OCI-LY3 (cell line): Measurements from ENCODE around the gene LAMB4.

Experiments used
- H2AFZ ChIP-seq: fragments of 200-600, 300-600 bp; shearing (Covaris generic); 2 replicates; pipeline ENCODE4 v1.6.0; 2014; ENCODE audit warnings: antibody characterized with exemption, low read depth, low read length
- H3K27ac ChIP-seq: fragments of 200-600, 300-600 bp; sonication (generic); 2 replicates; pipeline ENCODE4 v1.5.1; 2014; ENCODE audit warnings: mild to moderate bottlenecking, low read length, moderate library complexity, mixed read lengths
- H3K27me3 ChIP-seq: fragments of 200-600, 300-600 bp; sonication (generic); 2 replicates; pipeline ENCODE4 v1.6.1; 2014; ENCODE audit warnings: low read depth, low read length, mixed read lengths
- H3K36me3 ChIP-seq: fragments of 200-600, 300-600 bp; sonication (generic); replicated peaks from 2 replicates; pipeline ENCODE3; 2014; ENCODE audit warnings: low read depth, low read length, mixed read lengths
- H3K4me1 ChIP-seq: fragments of 300-600, 200-600 bp; sonication (generic); 2 replicates; pipeline ENCODE4 v1.6.1; 2014; ENCODE audit warnings: low read length, mixed read lengths
- H3K4me2 ChIP-seq: fragments of 200-600, 300-600 bp; sonication (generic); 2 replicates; pipeline ENCODE4 v1.6.1; 2014; ENCODE audit warnings: low read length, mixed read lengths
- H3K4me3 ChIP-seq: fragments of 300-600, 200-600 bp; sonication (generic); 2 replicates; pipeline ENCODE4 v1.5.1; 2014; ENCODE audit warnings: antibody characterized with exemption, mild to moderate bottlenecking, low read length, moderate library complexity
- H3K79me2 ChIP-seq: fragments of 300-600, 200-600 bp; shearing (Covaris generic); 2 replicates; pipeline ENCODE4 v1.6.1; 2014; ENCODE audit warnings: mild to moderate bottlenecking, low read length, mixed read lengths
- H3K9ac ChIP-seq: fragments of 300-600, 200-600 bp; shearing (Covaris generic); 2 replicates; pipeline ENCODE4 v1.6.0; 2014; ENCODE audit warnings: mild to moderate bottlenecking, low read length, moderate library complexity
- H3K9me3 ChIP-seq: fragments of 200-600, 300-600 bp; shearing (Covaris generic); 2 replicates; pipeline ENCODE4 v1.6.1; 2014; ENCODE audit warnings: low read length, mixed read lengths; ENCODE audit not compliant: insufficient read depth
- H4K20me1 ChIP-seq: fragments of 200-600, 300-600 bp; sonication (generic); 2 replicates; pipeline ENCODE4 v1.6.1; 2016; ENCODE audit warnings: low read length, mixed read lengths; ENCODE audit not compliant: insufficient read depth
- EZH2phosphoT487 ChIP-seq: fragments of 200-600 bp; shearing (Covaris generic); IDR thresholded peaks from 2 replicates; pipeline ENCODE4 v1.6.1; 2018; ENCODE audit warnings: antibody characterized with exemption, mixed run types, low read depth
- TF ChIP-seq, protein P1 (sequence below): fragments of 200-600, 300-600 bp; sonication (generic); IDR thresholded peaks from 2 replicates; pipeline ENCODE4 v1.5.1; 2014; ENCODE audit warnings: antibody characterized with exemption, low read length, low read depth

Gene LAMB4

DNA sequence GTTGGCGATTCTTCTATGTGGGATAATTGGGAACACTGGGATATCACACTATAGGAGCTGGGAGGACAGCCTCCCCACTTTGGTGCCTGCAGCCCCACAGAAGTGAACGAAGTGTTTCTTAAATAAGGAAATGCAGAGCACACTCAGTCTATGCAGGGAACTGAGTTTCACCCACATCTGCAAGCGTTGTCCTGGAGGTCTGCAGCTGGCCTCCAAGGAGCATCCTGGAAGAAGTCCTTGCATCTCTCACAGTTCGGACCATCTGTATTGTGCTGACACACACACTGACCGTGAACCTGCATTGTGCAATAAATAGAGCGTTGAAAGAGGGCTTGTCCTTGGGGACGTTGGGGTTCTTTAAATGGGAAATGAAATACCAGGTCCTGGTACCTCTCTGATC lies 25.8 kb downstream of the LAMB4 start:
- Histone ChIP-seq H3K27me3 (no peaks in the 10 kb centered on the region), H4K20me1 (no peaks in the 10 kb centered on the region), H3K79me2 (no peaks in the 10 kb centered on the region), H3K36me3 (no peaks in the 10 kb centered on the region), H3K9ac (no peak overlapping the region), H3K4me2 (no peak overlapping the region), H3K4me3 (no peak overlapping the region), H3K27ac (no peak overlapping the region), H3K4me1 (no peaks in the 10 kb centered on the region), H3K9me3 (no peaks in the 10 kb centered on the region), H2AFZ (no peak overlapping the region)
- TF ChIP-seq, protein P1, sequence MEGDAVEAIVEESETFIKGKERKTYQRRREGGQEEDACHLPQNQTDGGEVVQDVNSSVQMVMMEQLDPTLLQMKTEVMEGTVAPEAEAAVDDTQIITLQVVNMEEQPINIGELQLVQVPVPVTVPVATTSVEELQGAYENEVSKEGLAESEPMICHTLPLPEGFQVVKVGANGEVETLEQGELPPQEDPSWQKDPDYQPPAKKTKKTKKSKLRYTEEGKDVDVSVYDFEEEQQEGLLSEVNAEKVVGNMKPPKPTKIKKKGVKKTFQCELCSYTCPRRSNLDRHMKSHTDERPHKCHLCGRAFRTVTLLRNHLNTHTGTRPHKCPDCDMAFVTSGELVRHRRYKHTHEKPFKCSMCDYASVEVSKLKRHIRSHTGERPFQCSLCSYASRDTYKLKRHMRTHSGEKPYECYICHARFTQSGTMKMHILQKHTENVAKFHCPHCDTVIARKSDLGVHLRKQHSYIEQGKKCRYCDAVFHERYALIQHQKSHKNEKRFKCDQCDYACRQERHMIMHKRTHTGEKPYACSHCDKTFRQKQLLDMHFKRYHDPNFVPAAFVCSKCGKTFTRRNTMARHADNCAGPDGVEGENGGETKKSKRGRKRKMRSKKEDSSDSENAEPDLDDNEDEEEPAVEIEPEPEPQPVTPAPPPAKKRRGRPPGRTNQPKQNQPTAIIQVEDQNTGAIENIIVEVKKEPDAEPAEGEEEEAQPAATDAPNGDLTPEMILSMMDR: no peak
- no peak for TF ChIP-seq EZH2phosphoT487

DNA sequence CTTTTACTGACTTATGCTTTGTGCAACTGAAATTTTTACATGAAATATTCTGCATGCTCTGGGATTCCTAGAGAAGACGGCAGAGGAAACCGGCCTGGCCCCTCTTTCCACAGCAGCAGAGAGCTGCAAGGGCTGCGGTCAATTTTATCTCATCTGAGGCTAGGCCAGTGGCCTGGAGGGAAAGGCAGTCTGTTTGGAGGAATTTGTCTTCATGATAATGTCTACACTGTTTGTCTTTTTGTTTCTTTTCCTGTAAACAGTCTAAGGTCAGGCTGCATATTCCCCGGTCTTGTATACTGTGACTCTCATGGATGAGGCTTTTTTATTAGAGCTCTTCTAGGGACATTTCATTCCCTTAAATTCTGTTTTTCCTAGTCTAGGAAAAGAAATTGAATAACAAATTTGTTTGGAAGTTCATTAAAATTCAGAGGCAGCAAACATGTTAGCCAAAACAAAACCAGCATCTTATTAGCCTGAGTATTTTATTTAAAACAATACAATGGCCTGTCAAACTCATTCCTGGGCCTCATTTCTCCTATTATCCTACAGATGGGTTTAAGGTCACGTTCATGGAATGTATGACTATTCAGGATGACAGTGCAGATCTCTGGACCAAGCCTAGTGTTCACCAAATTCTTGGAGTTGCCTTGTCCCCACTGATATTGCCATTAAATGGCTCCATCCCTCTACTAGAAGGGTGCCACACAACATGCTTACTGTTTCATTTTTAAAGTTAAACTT lies 26.4 kb downstream of the LAMB4 start:
- Histone ChIP-seq H3K36me3 (no peaks in the 10 kb centered on the region), H3K9ac (no peak overlapping the region), H3K4me3 (no peak overlapping the region), H3K27me3 (no peaks in the 10 kb centered on the region), H3K9me3 (no peaks in the 10 kb centered on the region), H3K4me1 (no peaks in the 10 kb centered on the region), H3K4me2 (no peak overlapping the region), H4K20me1 (no peaks in the 10 kb centered on the region), H3K27ac (no peak overlapping the region), H2AFZ (no peak overlapping the region), H3K79me2 (no peaks in the 10 kb centered on the region)
- TF ChIP-seq, protein P1: no peak
- no peak for TF ChIP-seq EZH2phosphoT487

DNA sequence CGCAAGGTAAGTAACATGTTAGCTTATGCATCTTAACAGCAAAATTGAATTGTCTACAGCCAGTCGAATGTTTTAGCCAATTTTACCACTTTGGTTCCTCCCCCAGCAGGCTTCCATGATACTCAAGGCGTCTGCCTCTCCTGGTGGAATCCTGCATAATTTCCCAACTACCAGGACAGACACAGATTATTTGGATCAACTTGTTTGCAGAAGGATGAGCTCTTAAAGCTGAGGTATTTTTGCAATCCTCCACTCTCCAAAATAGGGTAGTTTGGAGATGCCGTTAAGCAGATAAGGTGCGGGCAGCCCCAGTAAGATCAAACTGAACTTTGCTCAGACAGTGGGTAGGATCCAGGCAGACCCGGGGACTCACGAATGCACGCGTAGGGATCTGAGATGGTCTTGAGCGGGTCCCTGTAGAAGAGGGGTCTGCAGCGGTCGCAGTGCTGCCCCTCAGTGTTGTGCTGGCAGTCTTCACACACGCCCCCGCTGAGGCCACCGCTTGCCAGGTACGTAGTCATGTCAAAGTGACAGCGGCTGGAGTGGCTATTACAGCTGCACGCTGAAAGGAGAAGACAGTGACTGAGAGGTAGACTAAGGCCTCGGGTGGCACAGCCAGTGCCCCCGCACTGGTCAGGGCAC lies 27.4 kb downstream of the LAMB4 start:
- Histone ChIP-seq H3K36me3 (no peaks in the 10 kb centered on the region), H2AFZ (no peak overlapping the region), H3K4me1 (no peaks in the 10 kb centered on the region), H4K20me1 (no peaks in the 10 kb centered on the region), H3K27ac (no peak overlapping the region), H3K9ac (no peak overlapping the region), H3K9me3 (no peaks in the 10 kb centered on the region), H3K4me3 (no peak overlapping the region), H3K4me2 (no peak overlapping the region), H3K27me3 (no peaks in the 10 kb centered on the region), H3K79me2 (no peaks in the 10 kb centered on the region)
- TF ChIP-seq EZH2phosphoT487: no peak
- TF ChIP-seq, protein P1: no peak

- Histone ChIP-seq H2AFZ (no peak overlapping the region), H3K9me3 (no peaks in the 10 kb centered on the region), H3K4me2 (no peak overlapping the region), H3K4me1 (no peaks in the 10 kb centered on the region), H4K20me1 (no peaks in the 10 kb centered on the region), H3K4me3 (no peak overlapping the region), H3K79me2 (no peaks in the 10 kb centered on the region), H3K27ac (no peak overlapping the region), H3K9ac (no peak overlapping the region), H3K27me3 (no peaks in the 10 kb centered on the region), H3K36me3 (no peaks in the 10 kb centered on the region)
- no peak for TF ChIP-seq EZH2phosphoT487
- TF ChIP-seq, protein P1: no peak
Observed at GRCh38 chr7:108101759-108102158, 28.4 kb downstream of the LAMB4 start.
